Breast epithelium (tissue), 3 donors: ENCODE results near the gene C17orf75.

ENCODE experiments used
- POLR2AphosphoS5 ChIP-seq, 3 donors: sonication (generic); formaldehyde crosslinking; IDR thresholded peaks; one replicate each; pipeline ENCODE4 v1.6.1; 2017; ENCODE audit warnings: antibody characterized with exemption in 3 of 3
- TF ChIP-seq, protein P1 (sequence below), 3 donors: fragments of 450-650 bp; IDR thresholded peaks; one replicate each; pipeline ENCODE4 v1.5.1; 2016 to 2017; ENCODE audit warnings: antibody characterized with exemption in 3 of 3, mild to moderate bottlenecking in 3 of 3, moderate library complexity in 3 of 3

- TF ChIP-seq, protein P1, sequence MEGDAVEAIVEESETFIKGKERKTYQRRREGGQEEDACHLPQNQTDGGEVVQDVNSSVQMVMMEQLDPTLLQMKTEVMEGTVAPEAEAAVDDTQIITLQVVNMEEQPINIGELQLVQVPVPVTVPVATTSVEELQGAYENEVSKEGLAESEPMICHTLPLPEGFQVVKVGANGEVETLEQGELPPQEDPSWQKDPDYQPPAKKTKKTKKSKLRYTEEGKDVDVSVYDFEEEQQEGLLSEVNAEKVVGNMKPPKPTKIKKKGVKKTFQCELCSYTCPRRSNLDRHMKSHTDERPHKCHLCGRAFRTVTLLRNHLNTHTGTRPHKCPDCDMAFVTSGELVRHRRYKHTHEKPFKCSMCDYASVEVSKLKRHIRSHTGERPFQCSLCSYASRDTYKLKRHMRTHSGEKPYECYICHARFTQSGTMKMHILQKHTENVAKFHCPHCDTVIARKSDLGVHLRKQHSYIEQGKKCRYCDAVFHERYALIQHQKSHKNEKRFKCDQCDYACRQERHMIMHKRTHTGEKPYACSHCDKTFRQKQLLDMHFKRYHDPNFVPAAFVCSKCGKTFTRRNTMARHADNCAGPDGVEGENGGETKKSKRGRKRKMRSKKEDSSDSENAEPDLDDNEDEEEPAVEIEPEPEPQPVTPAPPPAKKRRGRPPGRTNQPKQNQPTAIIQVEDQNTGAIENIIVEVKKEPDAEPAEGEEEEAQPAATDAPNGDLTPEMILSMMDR (IDR thresholded peaks at IDR 0.05), result no peak
- no peak for TF ChIP-seq POLR2AphosphoS5 (IDR thresholded peaks at IDR 0.05)
Observed at GRCh38 chr17:32327911-32328310, 14.1 kb downstream of the C17orf75 start.
